HG03432 (cell line): ENCODE measurements around the gene ACIN1.
"Not testable (repeated sequence)": the region's sequence is repeated elsewhere in the genome, so short reads cannot be mapped to it uniquely, and the experiment has no call there.

Experiments used
- ATAC-seq: cut with Tn5 transposase; IDR thresholded peaks from one replicate; pipeline ENCODE4 v1.9.1; 2021; ENCODE audit warnings: mild to moderate bottlenecking, moderate library complexity; ENCODE audit not compliant: unreplicated experiment

ACIN1 gene

GRCh38 chr14:23020143-23021128, 74.5 kb downstream of the ACIN1 start:
- ATAC-seq = no peak

GRCh38 chr14:23018107-23018506, 76.8 kb downstream of the ACIN1 start:
- ATAC-seq = no peak

- no peak for ATAC-seq
Measured at GRCh38 chr14:23017091-23017490, 77.8 kb downstream of the ACIN1 start.

- no peak for ATAC-seq
Measured at GRCh38 chr14:23015618-23016017, 79.3 kb downstream of the ACIN1 start.

- not testable (repeated sequence) for ATAC-seq
Measured at GRCh38 chr14:23013749-23014054, 81.2 kb downstream of the ACIN1 start.

GRCh38 chr14:23013054-23013748, 81.7 kb downstream of the ACIN1 start:
- ATAC-seq = no peak

GRCh38 chr14:23009939-23010726, 84.8 kb downstream of the ACIN1 start, which contains the start of gene C14orf93:
Gene C14orf93 (minus strand): TSS chr14:23010143. CDS start chr14:22999023, 11,120 bp downstream.
- peak; percentile 32 for ATAC-seq

- ATAC-seq = no peak
Measured at GRCh38 chr14:23009483-23009938, 85.4 kb downstream of the ACIN1 start.

GRCh38 chr14:23008831-23009230, 86.1 kb downstream of the ACIN1 start:
- no peak for ATAC-seq
